ENCODE measurements around the gene TUSC2. TPM values are rescaled to one million over a fixed set of nuclear protein-coding genes. Genes with fewer than 3 reads are reported as not detected.

Gene TUSC2
- total and polyA plus RNA-seq, 2 of the 8 experiments (the other 6 are each of a cell fraction or from before 2014, with no cell fraction given) = 33.3 to 65.4 TPM

DNA sequence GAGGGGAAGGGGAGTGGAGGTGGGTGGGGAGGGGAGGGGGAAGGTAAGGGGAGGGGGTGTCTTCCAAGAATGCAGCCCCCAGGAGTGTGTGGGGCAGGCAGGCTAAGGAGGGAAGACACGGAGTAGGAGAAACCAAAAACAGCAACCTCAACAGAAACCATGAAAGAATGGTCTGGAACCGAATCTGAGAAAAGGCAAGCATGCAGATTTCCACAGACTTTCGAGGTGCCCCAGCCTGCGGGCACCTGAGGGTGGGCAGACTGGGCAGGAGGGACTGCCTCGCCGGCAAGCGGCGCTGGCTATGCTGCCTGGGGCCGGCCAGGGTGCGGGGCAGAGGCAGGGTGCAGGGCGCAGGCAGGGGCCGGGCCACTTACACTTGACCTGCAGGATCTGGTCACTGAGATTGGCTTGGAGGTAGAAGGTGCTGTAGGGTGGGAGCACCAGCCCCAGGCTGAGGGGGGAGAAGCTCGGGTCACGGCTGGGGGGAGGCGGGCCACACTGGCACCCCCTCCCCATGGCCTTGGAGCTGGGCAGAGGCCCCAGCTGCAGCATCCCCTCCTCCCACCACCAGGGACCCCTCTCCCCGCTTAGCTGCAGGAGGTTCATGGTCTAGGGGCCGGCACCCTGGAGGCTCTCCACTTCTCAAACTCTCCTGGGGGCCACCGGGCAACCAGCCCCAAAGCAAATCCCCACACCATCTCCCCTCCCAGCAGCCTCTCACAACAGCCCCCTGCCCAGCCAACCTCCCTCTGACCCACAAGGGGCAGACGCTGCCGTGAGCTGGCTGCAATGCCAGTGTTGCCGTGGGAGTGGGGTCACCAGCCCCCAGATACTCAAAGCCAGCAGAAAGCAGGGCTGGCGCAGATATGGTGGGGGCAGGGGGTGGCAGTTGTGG is 46.6 kb upstream of the TUSC2 start (continued):
- TF ChIP-seq BACH1 (IDR thresholded peaks at IDR 0.05; ENCODE audit: low read length) = no peak
- no peak for TF ChIP-seq EP300 (IDR thresholded peaks at IDR 0.05; ENCODE audit: borderline replicate concordance in 1 of 2, low read depth in 2 of 2, low read length in 2 of 2)
- no peak for TF ChIP-seq SIX5 (IDR thresholded peaks at IDR 0.05; ENCODE audit: low read depth, low read length)
- TF ChIP-seq KDM4A (IDR thresholded peaks at IDR 0.05; ENCODE audit: low read depth, low read length, severe bottlenecking) = no peak
- TF ChIP-seq, protein P1, sequence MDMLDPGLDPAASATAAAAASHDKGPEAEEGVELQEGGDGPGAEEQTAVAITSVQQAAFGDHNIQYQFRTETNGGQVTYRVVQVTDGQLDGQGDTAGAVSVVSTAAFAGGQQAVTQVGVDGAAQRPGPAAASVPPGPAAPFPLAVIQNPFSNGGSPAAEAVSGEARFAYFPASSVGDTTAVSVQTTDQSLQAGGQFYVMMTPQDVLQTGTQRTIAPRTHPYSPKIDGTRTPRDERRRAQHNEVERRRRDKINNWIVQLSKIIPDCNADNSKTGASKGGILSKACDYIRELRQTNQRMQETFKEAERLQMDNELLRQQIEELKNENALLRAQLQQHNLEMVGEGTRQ (IDR thresholded peaks at IDR 0.05; ENCODE audit: low read length) = no peak
- no peak for TF ChIP-seq BCL11A (IDR thresholded peaks at IDR 0.05; ENCODE audit: low read depth in 2 of 2, low read length in 2 of 2)
- TF ChIP-seq CBX5 (IDR thresholded peaks at IDR 0.05; ENCODE audit: low read depth, low read length) = no peak
- TF ChIP-seq HDAC2 (IDR thresholded peaks at IDR 0.05; ENCODE audit: borderline replicate concordance in 1 of 2, low read depth in 2 of 2, low read length in 2 of 2) = no peak
